Embryonic facial prominence (tissue), 1 donor: Measurements from ENCODE around the gene HOXB5.

Experiments used
- DNase-seq: peaks from one replicate; pipeline ENCODE4 v3.0.0-alpha.2; 2016; ENCODE audit errors: extremely low spot score

Gene HOXB5

GRCh38 chr17:48575066-48575582 is 18.5 kb downstream of the HOXB5 start:
- DNase-seq: no peak

DNA sequence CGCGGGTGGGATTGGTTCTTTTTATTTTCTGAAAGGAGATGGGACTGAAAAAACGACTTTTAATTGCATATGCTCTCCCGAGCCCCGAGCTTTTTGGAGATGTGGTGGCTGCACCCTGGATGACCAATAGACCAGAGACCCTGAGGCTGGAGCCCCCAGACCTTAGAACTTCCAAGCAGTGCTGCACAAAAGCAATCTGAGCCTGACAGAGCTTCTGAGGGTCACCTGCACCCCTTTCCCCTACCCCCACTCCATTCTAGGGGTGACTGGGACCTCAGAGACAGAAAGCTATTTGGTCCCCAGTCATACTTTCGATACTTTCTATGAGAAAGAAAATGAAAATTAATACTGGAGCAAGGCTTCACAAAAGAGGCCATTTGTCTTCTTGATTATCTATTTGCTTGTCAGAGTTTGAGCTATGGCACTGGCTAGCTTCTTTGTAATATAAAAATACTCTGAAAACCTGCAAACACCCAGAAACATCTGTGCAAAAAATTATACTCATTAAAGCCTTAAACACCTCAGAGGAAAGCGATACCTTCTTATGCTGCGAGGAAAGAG is 19.0 kb downstream of the HOXB5 start:
- no peak for DNase-seq

DNA sequence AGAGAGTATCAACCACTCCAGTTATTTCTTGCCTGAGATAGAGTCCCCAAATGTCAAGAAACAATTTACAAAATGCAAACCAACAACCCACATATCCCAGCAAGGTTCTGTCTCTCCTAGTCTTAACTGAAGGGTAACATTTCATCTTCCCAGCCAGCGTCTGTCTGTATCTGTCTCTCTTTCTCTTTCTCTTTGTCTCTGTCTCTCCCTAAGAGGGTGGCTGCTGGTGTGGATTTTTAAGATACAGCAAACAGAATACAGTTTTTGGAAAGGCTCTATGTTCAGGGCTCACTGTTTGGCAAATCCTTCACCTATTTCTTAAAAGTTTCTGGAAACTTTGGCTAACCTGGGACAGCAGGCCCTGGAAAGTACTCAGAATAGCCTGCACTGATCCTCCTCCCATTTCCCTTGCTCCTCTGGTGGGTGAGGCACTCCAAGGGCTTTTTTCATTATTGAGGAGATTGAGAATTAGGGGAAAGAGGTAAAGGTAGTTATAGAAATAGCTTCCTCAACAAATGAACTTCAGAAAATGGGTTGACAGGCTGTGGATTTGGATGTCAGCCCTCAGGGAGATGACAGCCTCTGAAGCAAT is 21.7 kb downstream of the HOXB5 start:
- no peak for DNase-seq

- no peak for DNase-seq
Observed at GRCh38 chr17:48571024-48571818, 22.4 kb downstream of the HOXB5 start.

DNA sequence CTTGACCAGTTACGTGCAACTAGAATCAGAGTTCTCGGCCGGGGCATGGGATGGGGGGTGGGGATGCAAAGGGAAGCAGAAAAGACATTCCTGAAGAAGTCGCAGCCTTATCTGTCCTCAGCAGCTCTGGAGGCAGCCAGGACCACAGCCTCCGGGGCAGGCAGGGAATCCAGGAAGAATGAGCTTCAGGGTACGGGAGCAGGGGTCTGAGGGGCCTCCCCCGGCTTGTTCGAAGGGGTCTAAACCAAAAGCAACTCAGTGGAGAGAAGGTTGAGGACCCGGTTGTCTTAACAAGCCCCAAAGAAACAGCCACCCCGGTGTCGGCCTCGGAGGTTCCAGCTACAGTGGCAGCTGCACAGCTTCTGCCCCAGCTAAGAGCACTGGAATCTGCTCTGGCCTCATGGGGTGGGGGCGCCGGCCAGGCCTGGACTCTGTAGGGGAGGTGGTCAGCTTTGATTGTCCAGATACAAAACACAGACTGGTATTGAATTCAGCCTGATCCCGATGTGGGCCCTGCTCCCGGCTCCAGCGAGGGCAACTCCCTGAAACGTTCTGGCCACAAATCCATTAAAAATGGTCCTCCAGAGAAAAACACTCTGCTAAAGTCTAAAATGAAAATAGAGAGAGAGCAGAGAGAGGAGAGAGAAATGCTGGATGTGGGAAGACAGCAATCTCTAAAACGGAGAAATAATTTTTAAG is 23.1 kb downstream of the HOXB5 start:
- no peak for DNase-seq

GRCh38 chr17:48569674-48570324 is 23.8 kb downstream of the HOXB5 start:
- DNase-seq: no peak

DNA sequence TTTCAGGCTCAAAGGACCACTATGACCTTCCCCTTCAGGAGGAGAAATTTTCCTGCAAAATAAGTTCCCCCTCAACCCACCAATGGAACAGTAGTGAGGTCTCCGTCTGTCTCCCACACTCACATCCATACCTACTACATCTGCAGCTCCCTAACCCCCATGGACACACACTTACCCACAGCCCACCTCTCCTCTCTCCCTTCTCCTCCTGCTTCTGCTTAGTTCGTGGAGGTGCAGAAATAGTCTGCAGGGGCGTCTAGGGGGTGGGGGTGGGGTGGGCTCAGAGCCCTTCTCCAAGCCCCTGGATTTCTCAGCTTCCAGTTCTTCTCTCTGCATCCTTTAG is 24.4 kb downstream of the HOXB5 start:
- DNase-seq: no peak

- DNase-seq: no peak
Observed at GRCh38 chr17:48568499-48569239, 24.9 kb downstream of the HOXB5 start.

- no peak for DNase-seq
Observed at GRCh38 chr17:48567646-48568354, 25.8 kb downstream of the HOXB5 start.

DNA sequence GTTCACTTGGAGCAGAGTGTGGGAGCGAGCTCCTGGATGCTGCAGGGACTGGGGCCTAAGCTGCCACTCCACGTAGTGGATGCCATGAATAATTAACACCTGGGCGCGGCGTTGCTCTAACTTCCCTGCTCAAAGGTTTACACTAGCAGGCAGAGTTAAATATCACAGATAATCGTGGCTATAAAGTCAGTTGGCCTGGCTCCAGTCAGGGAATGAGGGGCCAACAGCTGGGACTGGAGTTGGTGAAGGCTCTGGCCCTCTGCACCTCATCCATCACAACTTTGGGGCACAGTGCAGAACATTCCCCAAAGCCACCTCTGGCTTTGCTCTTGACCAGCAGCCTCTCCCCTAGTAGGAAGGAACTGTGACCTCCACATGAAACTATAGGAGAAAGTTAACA is 26.4 kb downstream of the HOXB5 start:
- no peak for DNase-seq

GRCh38 chr17:48566717-48567116 is 26.9 kb downstream of the HOXB5 start:
- DNase-seq: no peak

GRCh38 chr17:48565925-48566710 is 27.5 kb downstream of the HOXB5 start:
- no peak for DNase-seq

- DNase-seq: no peak
Observed at GRCh38 chr17:48565022-48565554, 28.5 kb downstream of the HOXB5 start.

DNA sequence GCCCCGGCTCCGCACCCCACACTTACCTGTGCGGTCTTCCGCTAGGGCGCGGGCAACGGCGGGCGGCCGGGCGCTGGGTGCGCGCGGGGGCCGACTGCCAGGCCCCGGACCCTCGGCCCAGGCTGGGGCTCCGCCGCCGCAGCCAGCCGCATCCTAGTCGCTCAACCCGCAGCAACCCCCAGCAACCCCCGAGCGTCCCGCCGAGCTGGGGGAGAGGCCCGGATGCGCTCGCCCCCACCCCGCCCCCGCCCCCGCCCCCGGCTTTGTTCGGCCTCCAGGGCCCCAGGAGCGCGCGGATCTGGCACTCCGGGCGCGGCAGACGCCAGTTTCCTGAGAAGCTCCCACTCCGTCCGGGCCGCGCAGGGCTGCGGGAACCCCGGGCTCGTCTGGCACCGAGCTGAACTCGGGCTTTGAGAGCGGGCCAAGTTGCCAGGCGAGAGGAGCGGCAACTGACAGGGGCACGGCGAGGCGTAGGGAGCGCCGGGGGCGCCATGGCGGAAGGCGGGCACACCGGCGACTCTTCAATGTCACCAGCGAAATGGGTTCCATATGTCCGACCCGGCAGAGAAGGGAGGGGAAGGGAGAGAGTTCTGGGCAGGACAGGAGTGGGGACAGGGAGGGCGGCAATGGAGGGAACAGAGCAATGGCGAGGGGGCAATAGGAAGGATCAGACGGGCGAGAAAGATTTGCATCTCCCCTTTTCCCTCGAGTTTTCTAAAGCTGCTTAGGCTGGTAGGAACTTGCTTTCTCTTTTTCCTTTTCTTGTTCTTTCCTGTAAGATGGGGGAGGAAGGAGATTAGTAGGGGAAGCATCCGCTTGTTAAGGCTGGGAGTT is 29.2 kb downstream of the HOXB5 start:
- no peak for DNase-seq

DNA sequence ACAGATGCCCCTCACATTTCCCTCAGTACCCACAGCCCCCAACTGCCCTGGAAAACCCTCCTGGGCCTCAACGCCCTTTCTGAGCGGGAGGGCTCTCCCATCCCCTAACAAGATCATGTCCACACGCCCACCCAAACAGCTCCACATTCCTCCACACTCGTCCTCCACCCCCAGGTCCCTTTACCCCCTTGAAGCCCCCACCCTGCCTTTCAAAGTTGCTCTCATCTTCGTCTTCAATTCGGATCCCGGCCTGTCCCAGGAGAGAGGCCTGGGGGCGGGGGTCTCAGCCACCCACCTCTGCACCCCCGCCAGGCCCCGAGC is 29.8 kb downstream of the HOXB5 start:
- DNase-seq: no peak

GRCh38 chr17:48563385-48563838 is 30.2 kb downstream of the HOXB5 start:
- DNase-seq: no peak

DNA sequence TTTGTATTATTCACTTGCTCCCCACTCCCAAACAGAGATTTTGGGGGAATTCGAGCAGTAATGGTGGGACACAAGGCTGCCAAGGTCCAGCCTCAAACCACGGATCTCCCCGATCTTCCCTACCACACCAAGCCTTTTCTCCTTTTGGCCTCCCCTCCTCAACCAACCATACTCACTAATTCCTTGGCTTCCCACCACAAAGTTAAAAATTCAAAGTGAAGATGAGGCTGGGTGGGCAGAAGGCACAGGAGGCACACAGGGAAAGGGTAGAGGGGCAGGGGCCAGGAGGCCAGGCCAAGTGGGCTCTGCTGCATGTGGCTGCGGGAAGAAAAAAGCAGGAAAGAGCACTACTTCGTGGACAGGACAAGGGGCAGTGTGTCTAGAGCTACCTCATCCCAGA is 30.6 kb downstream of the HOXB5 start:
- no peak for DNase-seq

- DNase-seq: no peak
Observed at GRCh38 chr17:48561884-48562810, 31.4 kb downstream of the HOXB5 start.
